Measurements from ENCODE around the gene LAIR1. TPM values are rescaled to one million over a fixed set of nuclear protein-coding genes. Genes with fewer than 3 reads are reported as not detected.

Gene LAIR1
- polyA plus RNA-seq, 3 donors, result 48.0 to 202 (median 73.8) TPM

GRCh38 chr19:54354761-54355160 is 10.0 kb downstream of the LAIR1 start:
- H2AFZ ChIP-seq (ENCODE audit: insufficient read depth, low read depth, low read length, poor library complexity, severe bottlenecking), result no peak overlapping the region
- Mint-ChIP-seq H3K36me3 (peaks cover 39 to 46% of the 10 kb centered on the region in 2 donors), H3K4me1 (peaks cover 32% of the 10 kb centered on the region), H3K9me3 (no peaks in the 10 kb centered on the region), H3K27me3 (ENCODE audit: low read depth in 3 of 3) (peaks cover 0 to 3% (median 2%) of the 10 kb centered on the region in 3 donors), H3K4me3 (no peak overlapping the region), H3K27ac (peak overlapping the region in 3 of 7 donors; percentile 30 to 57 (median 30))
- H3K27ac ChIP-seq (ENCODE audit: low read depth in 1 of 2, low read length in 2 of 2), result no peak overlapping the region
- intact Hi-C loops (cut with micrococcal nuclease), result loop anchor here (5.0 kb wide), 2 partner anchors 33 to 38 kb away; no protein-coding TSS in a partner anchor
- H4K20me1 ChIP-seq (ENCODE audit: insufficient read depth, low read length), result peaks cover 24% of the 10 kb centered on the region
- no peaks in the 10 kb centered on the region for H3K9me3 ChIP-seq (replicated peaks in 1 of 2; ENCODE audit: control insufficient read depth in 1 of 2, insufficient read depth in 1 of 2, low read length in 2 of 2)
- H3K79me2 ChIP-seq (ENCODE audit: insufficient read depth, low read length), result peaks cover 20% of the 10 kb centered on the region
- H3K27me3 ChIP-seq (ENCODE audit: control insufficient read depth in 2 of 2, insufficient read depth in 2 of 2, low read length in 2 of 2), result peaks cover 0 to 2% of the 10 kb centered on the region in 2 donors
- peaks cover 35 to 37% of the 10 kb centered on the region in 2 donors for H3K36me3 ChIP-seq (replicated peaks in 1 of 2; ENCODE audit: control insufficient read depth in 1 of 2, insufficient read depth in 2 of 2, low read length in 2 of 2)
- H3K4me2 ChIP-seq (replicated peaks; ENCODE audit: extremely low read depth, low read length, poor library complexity, severe bottlenecking), result no peak overlapping the region
- no peak for TF ChIP-seq CTCF (IDR thresholded peaks at IDR 0.05)
- WGBS (ENCODE audit: insufficient coverage), result 76% methylated on average over 3 of the region's 3 CpGs
- no peak for DNase-seq
- peaks cover 19% of the 10 kb centered on the region in 2 donors for H3K4me1 ChIP-seq (ENCODE audit: control insufficient read depth in 1 of 2, insufficient read depth in 2 of 2, low read length in 2 of 2)
- no peak overlapping the region for H3K9ac ChIP-seq (ENCODE audit: insufficient read depth, low read length, poor library complexity, severe bottlenecking)
- H3K4me3 ChIP-seq (replicated peaks in 1 of 3; ENCODE audit: low read depth in 2 of 3, low read length in 3 of 3), result no peak overlapping the region

- intact Hi-C loops (cut with micrococcal nuclease), result loop anchor here (5.0 kb wide), 2 partner anchors 35 to 40 kb away; no protein-coding TSS in a partner anchor
- H3K79me2 ChIP-seq (ENCODE audit: insufficient read depth, low read length), result peaks cover 14% of the 10 kb centered on the region
- Mint-ChIP-seq H3K9me3 (peaks cover 0 to 10% (median 5%) of the 10 kb centered on the region in 7 donors), H3K4me3 (peak overlapping the region in 1 of 2 donors; percentile 48), H3K4me1 (peaks cover 41% of the 10 kb centered on the region), H3K27ac (peak overlapping the region; percentile 28 to 65 (median 41)), H3K36me3 (peaks cover 38 to 40% of the 10 kb centered on the region in 2 donors), H3K27me3 (ENCODE audit: low read depth in 3 of 3) (peaks cover 6 to 9% (median 8%) of the 10 kb centered on the region in 3 donors)
- H3K4me1 ChIP-seq (ENCODE audit: control insufficient read depth in 1 of 2, insufficient read depth in 2 of 2, low read length in 2 of 2), result peaks cover 22 to 27% of the 10 kb centered on the region in 2 donors
- H3K27ac ChIP-seq (ENCODE audit: low read depth in 1 of 2, low read length in 2 of 2), result peak overlapping the region in 1 of 2 donors; percentile 24
- H3K27me3 ChIP-seq (ENCODE audit: control insufficient read depth in 2 of 2, insufficient read depth in 2 of 2, low read length in 2 of 2), result peaks cover 0 to 2% of the 10 kb centered on the region in 2 donors
- no peaks in the 10 kb centered on the region for H3K9me3 ChIP-seq (replicated peaks in 1 of 2; ENCODE audit: control insufficient read depth in 1 of 2, insufficient read depth in 1 of 2, low read length in 2 of 2)
- H2AFZ ChIP-seq (ENCODE audit: insufficient read depth, low read depth, low read length, poor library complexity, severe bottlenecking), result no peak overlapping the region
- no peak for TF ChIP-seq CTCF (IDR thresholded peaks at IDR 0.05)
- peak in 1 of 3 donors; percentile 29 for DNase-seq
- H3K4me3 ChIP-seq (replicated peaks in 1 of 3; ENCODE audit: low read depth in 2 of 3, low read length in 3 of 3), result peak overlapping the region in 1 of 3 experiments; percentile 8
- peaks cover 33 to 37% of the 10 kb centered on the region in 2 donors for H3K36me3 ChIP-seq (replicated peaks in 1 of 2; ENCODE audit: control insufficient read depth in 1 of 2, insufficient read depth in 2 of 2, low read length in 2 of 2)
- peak overlapping the region; percentile 29 for H3K4me2 ChIP-seq (replicated peaks; ENCODE audit: extremely low read depth, low read length, poor library complexity, severe bottlenecking)
- 66% methylated on average over 2 of the region's 3 CpGs for WGBS (ENCODE audit: insufficient coverage)
- H3K9ac ChIP-seq (ENCODE audit: insufficient read depth, low read length, poor library complexity, severe bottlenecking), result no peak overlapping the region
- H4K20me1 ChIP-seq (ENCODE audit: insufficient read depth, low read length), result peaks cover 24% of the 10 kb centered on the region
These were observed 12.2 kb downstream of the LAIR1 start for GRCh38 chr19:54352546-54352945.
